Osteoblast (primary cell): Measurements from ENCODE around the gene A1BG. TPM values are rescaled to one million over a fixed set of nuclear protein-coding genes. Genes with fewer than 3 reads are reported as not detected.

Experiments
- DNase-seq: peaks from one replicate; pipeline ENCODE4 v3.0.0; 2011; ENCODE audit warnings: low spot score, mixed read lengths; ENCODE audit not compliant: insufficient read length; ENCODE audit errors: missing footprints
- H2AFZ ChIP-seq: 2 replicates; pipeline ENCODE4 v1.6.0; 2011; ENCODE audit warnings: mild to moderate bottlenecking, low read length
- H3K27ac ChIP-seq: 2 replicates; pipeline ENCODE4 v1.5.1; 2011; ENCODE audit warnings: mild to moderate bottlenecking, low read depth, low read length, moderate library complexity
- H3K27me3 ChIP-seq: 2 replicates; pipeline ENCODE4 v1.6.0; 2012; ENCODE audit warnings: mild to moderate bottlenecking, control low read depth, inconsistent platforms, low read length, moderate library complexity; ENCODE audit not compliant: insufficient read depth
- H3K36me3 ChIP-seq: 2 replicates; pipeline ENCODE4 v1.5.1; 2011; ENCODE audit warnings: mild to moderate bottlenecking, low read length, control low read depth, moderate library complexity; ENCODE audit not compliant: insufficient read depth
- H3K4me1 ChIP-seq: 2 replicates; pipeline ENCODE4 v1.5.1; 2011; ENCODE audit warnings: mild to moderate bottlenecking, low read length, control low read depth, moderate library complexity; ENCODE audit not compliant: insufficient read depth
- H3K4me2 ChIP-seq: 2 replicates; pipeline ENCODE4 v1.6.0; 2011; ENCODE audit warnings: mild to moderate bottlenecking, low read length; ENCODE audit not compliant: insufficient read depth
- H3K4me3 ChIP-seq: fragments of 200-600 bp; sonication (generic); 3 replicates; pipeline ENCODE4 v1.5.1; 2012; ENCODE audit warnings: mild to moderate bottlenecking, low read length, inconsistent platforms; ENCODE audit not compliant: insufficient read depth
- H3K79me2 ChIP-seq: 2 replicates; pipeline ENCODE4 v1.6.0; 2012; ENCODE audit warnings: mild to moderate bottlenecking, low read length, control low read depth, inconsistent platforms; ENCODE audit not compliant: insufficient read depth
- H3K9me3 ChIP-seq: 2 replicates; pipeline ENCODE4 v1.5.1; 2011; ENCODE audit warnings: low read depth, low read length, control low read depth
- H4K20me1 ChIP-seq: 2 replicates; pipeline ENCODE4 v1.6.0; 2012; ENCODE audit warnings: mild to moderate bottlenecking, low read length, control low read depth; ENCODE audit not compliant: insufficient read depth
- total RNA-seq: library from RNA; depleted of rRNA; stranded (reverse); fragments of >200 nt; gene quantifications from 2 replicates; pipeline ENCODE4 v1.2.3, GENCODE V29; 2012
- TF ChIP-seq, protein P1 (sequence below): IDR thresholded peaks from 2 replicates; pipeline ENCODE4 v1.5.1; 2011; ENCODE audit warnings: mild to moderate bottlenecking, low read depth, low read length, moderate library complexity; ENCODE audit errors: extremely low read depth

The A1BG gene
- total RNA-seq, 1 donor = 1.1 TPM

DNA sequence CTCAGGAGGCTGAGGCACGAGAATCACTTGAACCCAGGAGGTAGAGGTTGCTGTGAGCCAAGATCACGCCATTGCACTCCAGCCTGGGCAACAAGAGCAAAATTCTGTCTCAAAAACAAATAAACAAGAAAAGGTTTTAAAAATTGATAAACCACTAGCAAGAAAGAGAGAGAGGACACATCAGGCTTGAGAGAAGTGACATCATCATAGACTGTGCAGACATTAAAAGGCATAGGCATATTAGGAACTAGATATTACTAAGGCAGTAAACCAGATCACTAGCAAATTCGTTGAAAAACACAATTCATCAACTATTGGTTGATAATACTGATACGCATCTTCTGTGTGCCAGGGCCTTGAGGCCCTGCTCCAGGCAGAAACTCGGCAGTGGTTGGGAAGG lies 7.7 kb downstream of the A1BG start:
- Histone ChIP-seq H3K9me3 (no peaks in the 10 kb centered on the region), H4K20me1 (no peaks in the 10 kb centered on the region), H3K4me3 (no peak overlapping the region), H3K36me3 (no peaks in the 10 kb centered on the region), H2AFZ (no peak overlapping the region), H3K4me2 (no peak overlapping the region), H3K4me1 (no peaks in the 10 kb centered on the region), H3K79me2 (no peaks in the 10 kb centered on the region), H3K27ac (no peak overlapping the region), H3K27me3 (peaks cover 27% of the 10 kb centered on the region)
- peak; percentile 74 for DNase-seq
- TF ChIP-seq, protein P1, sequence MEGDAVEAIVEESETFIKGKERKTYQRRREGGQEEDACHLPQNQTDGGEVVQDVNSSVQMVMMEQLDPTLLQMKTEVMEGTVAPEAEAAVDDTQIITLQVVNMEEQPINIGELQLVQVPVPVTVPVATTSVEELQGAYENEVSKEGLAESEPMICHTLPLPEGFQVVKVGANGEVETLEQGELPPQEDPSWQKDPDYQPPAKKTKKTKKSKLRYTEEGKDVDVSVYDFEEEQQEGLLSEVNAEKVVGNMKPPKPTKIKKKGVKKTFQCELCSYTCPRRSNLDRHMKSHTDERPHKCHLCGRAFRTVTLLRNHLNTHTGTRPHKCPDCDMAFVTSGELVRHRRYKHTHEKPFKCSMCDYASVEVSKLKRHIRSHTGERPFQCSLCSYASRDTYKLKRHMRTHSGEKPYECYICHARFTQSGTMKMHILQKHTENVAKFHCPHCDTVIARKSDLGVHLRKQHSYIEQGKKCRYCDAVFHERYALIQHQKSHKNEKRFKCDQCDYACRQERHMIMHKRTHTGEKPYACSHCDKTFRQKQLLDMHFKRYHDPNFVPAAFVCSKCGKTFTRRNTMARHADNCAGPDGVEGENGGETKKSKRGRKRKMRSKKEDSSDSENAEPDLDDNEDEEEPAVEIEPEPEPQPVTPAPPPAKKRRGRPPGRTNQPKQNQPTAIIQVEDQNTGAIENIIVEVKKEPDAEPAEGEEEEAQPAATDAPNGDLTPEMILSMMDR = no peak

- peaks cover 31% of the 10 kb centered on the region for H3K36me3 ChIP-seq
- H3K4me1 ChIP-seq = no peaks in the 10 kb centered on the region
- H2AFZ ChIP-seq = no peak overlapping the region
- H3K27ac ChIP-seq = no peak overlapping the region
- H3K4me3 ChIP-seq = no peak overlapping the region
- H3K27me3 ChIP-seq = no peaks in the 10 kb centered on the region
- DNase-seq = no peak
- no peak overlapping the region for H3K4me2 ChIP-seq
- TF ChIP-seq, protein P1 = no peak
- peaks cover 12% of the 10 kb centered on the region for H3K9me3 ChIP-seq
- no peaks in the 10 kb centered on the region for H3K79me2 ChIP-seq
- no peaks in the 10 kb centered on the region for H4K20me1 ChIP-seq
Observed at GRCh38 chr19:58338825-58339558, 14.3 kb downstream of the A1BG start.

GRCh38 chr19:58338336-58338735 lies 15.0 kb downstream of the A1BG start:
- no peak for DNase-seq
- no peaks in the 10 kb centered on the region for H4K20me1 ChIP-seq
- no peak overlapping the region for H3K27ac ChIP-seq
- no peaks in the 10 kb centered on the region for H3K79me2 ChIP-seq
- peaks cover 31% of the 10 kb centered on the region for H3K36me3 ChIP-seq
- no peaks in the 10 kb centered on the region for H3K27me3 ChIP-seq
- TF ChIP-seq, protein P1 = no peak
- H3K4me2 ChIP-seq = no peak overlapping the region
- no peak overlapping the region for H2AFZ ChIP-seq
- H3K4me1 ChIP-seq = no peaks in the 10 kb centered on the region
- peaks cover 12% of the 10 kb centered on the region for H3K9me3 ChIP-seq
- H3K4me3 ChIP-seq = no peak overlapping the region

DNA sequence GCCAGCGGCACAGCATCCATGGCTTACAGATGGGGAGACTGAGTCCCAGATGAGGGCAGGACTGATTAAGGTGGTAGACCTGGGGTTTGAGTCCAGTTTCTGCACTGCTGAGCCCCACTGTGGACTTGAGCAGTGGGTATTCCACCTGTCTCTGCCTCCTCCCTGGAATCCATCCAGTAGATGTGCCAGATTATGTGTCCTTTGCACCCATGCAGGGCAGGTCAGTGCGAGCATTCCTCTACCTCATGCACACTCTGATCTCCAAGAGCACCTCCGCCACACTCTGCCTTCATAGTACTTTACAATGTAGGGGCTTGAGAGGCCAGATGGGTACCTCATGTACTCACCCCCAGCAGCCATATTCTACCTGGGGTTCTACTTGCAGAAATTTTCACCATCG lies 16.5 kb downstream of the A1BG start:
- Histone ChIP-seq H3K79me2 (no peaks in the 10 kb centered on the region), H2AFZ (no peak overlapping the region), H3K4me1 (no peaks in the 10 kb centered on the region), H3K9me3 (peaks cover 12% of the 10 kb centered on the region), H3K27ac (no peak overlapping the region), H3K36me3 (peaks cover 31% of the 10 kb centered on the region), H3K27me3 (no peaks in the 10 kb centered on the region), H3K4me3 (no peak overlapping the region), H4K20me1 (no peaks in the 10 kb centered on the region), H3K4me2 (no peak overlapping the region)
- no peak for DNase-seq
- TF ChIP-seq, protein P1 = no peak
